H1 (cell line): Measurements from ENCODE around the gene CBLB. TPM values are rescaled to one million over a fixed set of nuclear protein-coding genes. Genes with fewer than 3 reads are reported as not detected.

Experiments used
- CTCF ChIA-PET: fragments of 300-600 bp; sonication (Branson Sonifier 250); formaldehyde crosslinking; loops from one replicate; lab custom pipeline; 2021; ENCODE audit not compliant: partially characterized antibody; lab: Charles Lee
- POLR2A ChIA-PET: fragments of 300-600 bp; sonication (Branson Sonifier 250); formaldehyde crosslinking; loops from one replicate; lab custom pipeline; 2021; ENCODE audit warnings: inconsistent platforms; ENCODE audit not compliant: partially characterized antibody; lab: Charles Lee
- DNase-seq, 2 experiments: peaks; one replicate each; pipeline versions ENCODE4 v3.0.0 to v3.0.0-alpha.2; 2010 to 2022; ENCODE audit warnings: low spot score in 2 of 2, low read depth in 1 of 2, mixed read lengths in 1 of 2
- FAIRE-seq: peaks from 2 replicates; lab custom pipeline; 2011; peaks lifted over from hg19 to GRCh38; lab: Jason Lieb, UNC
- H2AFZ ChIP-seq: 2 replicates; pipeline ENCODE4 v1.8.1; 2012; ENCODE audit warnings: low read length, inconsistent platforms
- H2AK5ac ChIP-seq: 2 replicates; pipeline ENCODE4 v1.6.1; 2013; ENCODE audit warnings: low read depth, low read length
- H2BK120ac ChIP-seq: replicated peaks from 2 replicates; pipeline ENCODE3; 2013; ENCODE audit warnings: low read depth, low read length, inconsistent platforms
- H2BK12ac ChIP-seq: 2 replicates; pipeline ENCODE4 v1.6.1; 2013; ENCODE audit warnings: low read depth, low read length
- H2BK15ac ChIP-seq: 2 replicates; pipeline ENCODE4 v1.6.1; 2013; ENCODE audit warnings: low read length
- H2BK20ac ChIP-seq: 2 replicates; pipeline ENCODE4 v1.6.1; 2013; ENCODE audit warnings: low read length
- H2BK5ac ChIP-seq: 2 replicates; pipeline ENCODE4 v1.6.1; 2013; ENCODE audit warnings: low read depth, low read length
- H3K14ac ChIP-seq: 2 replicates; pipeline ENCODE4 v1.6.1; 2013; ENCODE audit warnings: inconsistent platforms; ENCODE audit not compliant: insufficient read length
- H3K18ac ChIP-seq: 2 replicates; pipeline ENCODE4 v1.6.1; 2013; ENCODE audit warnings: low read length; ENCODE audit errors: extremely low read depth
- H3K23ac ChIP-seq: 2 replicates; pipeline ENCODE4 v1.6.1; 2013; ENCODE audit warnings: inconsistent platforms; ENCODE audit not compliant: insufficient read length
- H3K23me2 ChIP-seq: 2 replicates; pipeline ENCODE4 v1.6.1; 2013; ENCODE audit warnings: low read depth, low read length
- H3K27ac ChIP-seq: 2 replicates; pipeline ENCODE4 v1.6.1; 2011; ENCODE audit warnings: low read depth, low read length, inconsistent platforms
- H3K27me3 ChIP-seq, 4 experiments: replicated peaks in 1 of 4; 1 replicate in 1 of 4; 2 replicates in 3 of 4; pipeline versions ENCODE4 v1.6.1 to v1.8.1; 2011 to 2013; ENCODE audit warnings: low read length in 3 of 4, mild to moderate bottlenecking in 3 of 4, inconsistent platforms in 2 of 4, mixed read lengths in 2 of 4, moderate library complexity in 1 of 4; ENCODE audit not compliant: control insufficient read depth in 3 of 4, insufficient read depth in 3 of 4; ENCODE audit errors: extremely low read depth in 1 of 4
- H3K36me3 ChIP-seq, 4 experiments: 2 replicates each; pipeline versions ENCODE4 v1.6.1 to v1.8.1; 2011 to 2013; ENCODE audit warnings: mild to moderate bottlenecking in 4 of 4, low read length in 3 of 4, moderate library complexity in 2 of 4, control low read depth in 1 of 4, inconsistent platforms in 1 of 4; ENCODE audit not compliant: insufficient read depth in 4 of 4, control insufficient read depth in 2 of 4
- H3K4ac ChIP-seq: replicated peaks from 2 replicates; pipeline ENCODE3; 2013; ENCODE audit warnings: low read length, low read depth, mixed read lengths, inconsistent platforms; ENCODE audit not compliant: insufficient read length
- H3K4me1 ChIP-seq, 4 experiments: replicated peaks in 1 of 4; 1 replicate in 1 of 4; 2 replicates in 3 of 4; pipeline versions ENCODE4 v1.6.1 to v1.8.1; 2011 to 2013; ENCODE audit warnings: low read length in 3 of 4, inconsistent platforms in 2 of 4, mixed read lengths in 1 of 4; ENCODE audit not compliant: insufficient read depth in 4 of 4, control insufficient read depth in 3 of 4
- H3K4me2 ChIP-seq, 2 experiments: 2 replicates each; pipeline versions ENCODE4 v1.6.1 to v1.8.1; 2011 to 2013; ENCODE audit warnings: low read depth in 2 of 2, low read length in 2 of 2, control low read depth in 1 of 2, inconsistent platforms in 1 of 2, mild to moderate bottlenecking in 1 of 2; ENCODE audit not compliant: insufficient read depth in 1 of 2
- H3K4me3 ChIP-seq, 4 experiments: fragments of 200-600, 300-600 bp in 1 of 4; sonication (generic), shearing (Covaris generic), sonication (Bioruptor Twin) in 1 of 4; 2 replicates each; pipeline versions ENCODE4 v1.5.1 to v1.8.1; 2011 to 2016; ENCODE audit warnings: low read length in 4 of 4, low read depth in 3 of 4, control low read depth in 2 of 4, inconsistent platforms in 2 of 4, mild to moderate bottlenecking in 2 of 4, mixed read lengths in 1 of 4, moderate library complexity in 1 of 4; ENCODE audit not compliant: insufficient read depth in 2 of 4; ENCODE audit errors: extremely low read depth in 1 of 4
- H3K56ac ChIP-seq: replicated peaks from 2 replicates; pipeline ENCODE3; 2013; ENCODE audit warnings: low read depth, mild to moderate bottlenecking, mixed read lengths, low read length, inconsistent platforms; ENCODE audit not compliant: insufficient read length
- H3K79me1 ChIP-seq: 2 replicates; pipeline ENCODE4 v1.6.1; 2013; ENCODE audit warnings: low read depth, low read length, control low read depth
- H3K79me2 ChIP-seq, 2 experiments: 2 replicates each; pipeline versions ENCODE4 v1.6.1 to v1.8.1; 2012 to 2013; ENCODE audit warnings: low read length in 2 of 2, mild to moderate bottlenecking in 2 of 2, inconsistent platforms in 1 of 2; ENCODE audit not compliant: insufficient read depth in 2 of 2, control insufficient read depth in 1 of 2
- H3K9ac ChIP-seq, 4 experiments: replicated peaks in 1 of 4; 1 replicate in 1 of 4; 2 replicates in 3 of 4; pipeline versions ENCODE4 v1.6.1 to v1.8.1; 2011 to 2013; ENCODE audit warnings: low read depth in 3 of 4, low read length in 3 of 4, control low read depth in 2 of 4, mild to moderate bottlenecking in 2 of 4, moderate library complexity in 2 of 4, inconsistent platforms in 1 of 4; ENCODE audit errors: extremely low read depth in 1 of 4
- H3K9me3 ChIP-seq, 2 experiments: 2 replicates each; pipeline versions ENCODE4 v1.6.1 to v1.8.1; 2012 to 2013; ENCODE audit warnings: mild to moderate bottlenecking in 2 of 2, moderate library complexity in 2 of 2, control low read depth in 1 of 2, inconsistent platforms in 1 of 2, low read depth in 1 of 2, low read length in 1 of 2, mixed read lengths in 1 of 2; ENCODE audit not compliant: insufficient read depth in 2 of 2
- H4K20me1 ChIP-seq, 2 experiments: replicated peaks in 1 of 2; 2 replicates each; pipeline versions ENCODE3 to v1.8.1; 2011 to 2013; ENCODE audit warnings: inconsistent platforms in 2 of 2, low read length in 2 of 2, mild to moderate bottlenecking in 1 of 2; ENCODE audit not compliant: insufficient read depth in 2 of 2, control insufficient read depth in 1 of 2
- H4K5ac ChIP-seq: 2 replicates; pipeline ENCODE4 v1.6.1; 2013; ENCODE audit warnings: low read length, low read depth, mixed read lengths, inconsistent platforms; ENCODE audit not compliant: insufficient read length
- H4K8ac ChIP-seq: 2 replicates; pipeline ENCODE4 v1.8.0; 2013; ENCODE audit warnings: mild to moderate bottlenecking, moderate library complexity, low read length, inconsistent platforms; ENCODE audit not compliant: insufficient read depth; ENCODE audit errors: extremely low read depth
- H4K91ac ChIP-seq: replicated peaks from 2 replicates; pipeline ENCODE3; 2013; ENCODE audit warnings: low read length, mixed read lengths, inconsistent platforms; ENCODE audit not compliant: insufficient read length
- ATF2 ChIP-seq: IDR thresholded peaks from 2 replicates; pipeline ENCODE4 v1.6.1; 2012; ENCODE audit warnings: low read length, inconsistent platforms
- BRCA1 ChIP-seq: IDR thresholded peaks from 2 replicates; pipeline ENCODE4 v1.6.1; 2012; ENCODE audit warnings: low read depth, low read length, improper control_type of control experiment
- CREB1 ChIP-seq: IDR thresholded peaks from 2 replicates; pipeline ENCODE4 v1.6.1; 2012; ENCODE audit warnings: inconsistent platforms
- KDM4A ChIP-seq: IDR thresholded peaks from one replicate; pipeline ENCODE4 v1.7.1; 2012; ENCODE audit warnings: low read depth, mild to moderate bottlenecking, moderate library complexity, low read length, inconsistent platforms; ENCODE audit not compliant: severe bottlenecking
- SIX5 ChIP-seq: IDR thresholded peaks from 2 replicates; pipeline ENCODE4 v1.6.1; 2011; ENCODE audit warnings: mild to moderate bottlenecking, low read depth, low read length
- SP2 ChIP-seq: IDR thresholded peaks from 2 replicates; pipeline ENCODE4 v1.6.1; 2012; ENCODE audit warnings: mild to moderate bottlenecking, low read length, inconsistent platforms
- SP4 ChIP-seq: IDR thresholded peaks from 2 replicates; pipeline ENCODE4 v1.6.1; 2012; ENCODE audit warnings: low read length, inconsistent platforms
- SUZ12 ChIP-seq: fragments of 200-600 bp; sonication (generic); IDR thresholded peaks from 2 replicates; pipeline ENCODE4 v1.6.1; 2012; ENCODE audit warnings: mild to moderate bottlenecking, inconsistent platforms, low read length, moderate library complexity, mixed read lengths
- TAF1 ChIP-seq: IDR thresholded peaks from 2 replicates; pipeline ENCODE4 v1.6.1; 2011; ENCODE audit warnings: mild to moderate bottlenecking, low read depth, low read length
- TAF7 ChIP-seq: optimal IDR thresholded peaks from 2 replicates; pipeline ENCODE3; 2011; ENCODE audit warnings: low read depth, mild to moderate bottlenecking, inconsistent platforms, low read length, moderate library complexity, borderline replicate concordance
- WGBS, 2 experiments: shearing (Covaris generic) in 1 of 2; methylation state at CpG; one replicate each; pipeline versions ENCODE4 v1.1.6 to v1.1.7; 2013 to 2015; ENCODE audit warnings: low lambda C conversion rate in 2 of 2, mixed read lengths in 2 of 2, inconsistent platforms in 1 of 2, low coverage in 1 of 2, missing lambda C conversion rate in 1 of 2; ENCODE audit not compliant: insufficient replicate concordance in 2 of 2, insufficient coverage in 1 of 2, insufficient read length in 1 of 2; ENCODE audit errors: extremely low coverage in 1 of 2, missing lambda C conversion rate in 1 of 2; 5-methylcytosine and 5-hydroxymethylcytosine counted together
- polyA plus RNA-seq, 7 experiments: library from polyadenylated mRNA; depleted of rRNA in 3 of 7; stranded (reverse) in 5 of 7; unstranded in 2 of 7; fragments of >200 nt in 5 of 7; fragments of 200-250 nt in 2 of 7; gene quantifications; 1 replicate in 5 of 7; 2 replicates in 1 of 7; 4 replicates in 1 of 7; pipeline versions ENCODE4 v1.2.1 to v1.2.3, GENCODE V29; 2011 to 2013; ENCODE audit warnings: missing spikeins in 2 of 7, mixed read lengths in 2 of 7
- total RNA-seq: library from RNA; stranded (reverse); fragmentation: NEBNext Ultra II Directional; extraction: Animal tissue kit (Norgen Biotek cat#: 25700); gene quantifications from 2 replicates; pipeline ENCODE4 v1.2.1, GENCODE V29; 2021

CBLB gene
- total and polyA plus RNA-seq, 2 of the 8 experiments (the other 6 are each of a cell fraction or from before 2014, with no cell fraction given) = 14.5 to 26.0 TPM

GRCh38 chr3:105790534-105790933 lies 78.3 kb downstream of the CBLB start:
- peaks cover 0 to 45% of the 10 kb centered on the region in 2 experiments; a peak in 2 of 4 replicates for H3K79me2 ChIP-seq

More at GRCh38 chr3:105790534-105790933, 78.3 kb downstream of the CBLB start:
- H3K4me1 ChIP-seq = peaks cover 0 to 5% (median 1%) of the 10 kb centered on the region in 4 experiments; a peak in 3 of 7 replicates
- no peak overlapping the region for H2BK5ac ChIP-seq
- no peak overlapping the region for H3K18ac ChIP-seq
- CTCF ChIA-PET = no interaction called here
- 88% methylated on average over 2 of the region's 2 CpGs; no CpG with 5 or more reads in 1 of the 2 experiments for WGBS, 2 experiments
- TF ChIP-seq SP2 (no peak), TAF1 (no peak), BRCA1 (no peak), TAF7 (no peak), ATF2 (no peak), CREB1 (no peak), SIX5 (no peak), KDM4A (no peak), SP4 (no peak), SUZ12 (no peak)
- H3K4me2 ChIP-seq = no peak overlapping the region
- no peak overlapping the region for H4K91ac ChIP-seq
- H4K20me1 ChIP-seq = peaks cover 2% of the 10 kb centered on the region in 2 experiments
- H3K4ac ChIP-seq = no peak overlapping the region
- no peaks in the 10 kb centered on the region for H3K36me3 ChIP-seq
- H3K27me3 ChIP-seq = peaks cover 0 to 1% (median 0%) of the 10 kb centered on the region in 4 experiments; a peak in 1 of 7 replicates
- no peak overlapping the region for H3K4me3 ChIP-seq
- H3K9me3 ChIP-seq = no peaks in the 10 kb centered on the region
- no peak overlapping the region for H3K23ac ChIP-seq
- H2BK20ac ChIP-seq = no peak overlapping the region
- no peak overlapping the region for H2BK15ac ChIP-seq
- H3K14ac ChIP-seq = no peak overlapping the region
- H3K9ac ChIP-seq = no peak overlapping the region
- H4K8ac ChIP-seq = no peak overlapping the region
- POLR2A ChIA-PET = no interaction called here
- peaks cover 2% of the 10 kb centered on the region; the same call in 1 of the 2 replicates for H3K79me1 ChIP-seq
- H3K56ac ChIP-seq = no peak overlapping the region
- no peak for FAIRE-seq
- DNase-seq = no peak
- H2AFZ ChIP-seq = no peak overlapping the region
- H2BK12ac ChIP-seq = no peak overlapping the region
- no peak overlapping the region for H2BK120ac ChIP-seq
- H3K23me2 ChIP-seq = no peaks in the 10 kb centered on the region
- H2AK5ac ChIP-seq = no peak overlapping the region
- H4K5ac ChIP-seq = no peak overlapping the region
- no peak overlapping the region for H3K27ac ChIP-seq
